Measurements from ENCODE around the gene CDKL1. TPM values are rescaled to one million over a fixed set of nuclear protein-coding genes. Genes with fewer than 3 reads are reported as not detected.

The CDKL1 gene
- total and polyA plus RNA-seq, 2 of the 13 experiments (the other 11 are each of a cell fraction or from before 2014, with no cell fraction given) = 4.4 to 5.1 TPM

DNA sequence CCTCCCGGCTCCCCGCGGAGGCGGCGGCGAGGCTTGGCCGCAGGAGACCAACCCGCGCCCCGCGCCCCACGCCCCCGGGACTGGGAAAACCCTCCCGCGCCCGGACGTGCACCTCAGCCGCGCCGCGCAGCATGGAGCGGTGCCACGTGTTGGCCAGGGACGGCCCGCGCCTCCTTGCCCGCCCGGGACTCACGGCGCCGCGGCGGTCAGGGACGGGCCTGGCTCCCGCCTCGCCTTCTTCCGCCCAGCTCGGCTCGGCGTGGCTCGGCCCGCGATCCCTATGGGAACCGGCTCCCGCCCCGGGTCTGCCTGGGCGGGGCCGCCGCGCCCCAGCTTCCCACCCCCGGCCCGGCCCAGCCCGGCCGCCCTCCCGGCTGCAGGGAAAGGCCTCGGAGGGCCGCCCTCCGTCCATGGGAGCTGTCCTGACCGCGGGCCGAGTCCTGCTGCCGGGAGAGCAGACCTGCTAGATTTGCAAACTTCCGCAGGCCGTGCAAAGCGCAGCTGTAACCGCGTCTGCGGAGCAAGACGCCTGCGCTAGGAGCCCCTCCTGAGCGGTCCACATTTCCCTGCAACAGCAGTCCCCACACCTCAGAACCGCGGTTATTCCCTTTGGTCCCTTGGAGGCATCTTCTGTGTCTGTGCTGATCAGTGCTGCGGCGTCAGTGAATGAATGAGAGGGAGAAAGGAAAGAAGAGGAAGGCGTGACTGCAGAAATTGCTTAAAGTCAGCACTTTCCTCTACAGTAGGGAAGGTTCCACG is at the start of gene CDKL1 (continued):
- TF ChIP-seq, protein P1, sequence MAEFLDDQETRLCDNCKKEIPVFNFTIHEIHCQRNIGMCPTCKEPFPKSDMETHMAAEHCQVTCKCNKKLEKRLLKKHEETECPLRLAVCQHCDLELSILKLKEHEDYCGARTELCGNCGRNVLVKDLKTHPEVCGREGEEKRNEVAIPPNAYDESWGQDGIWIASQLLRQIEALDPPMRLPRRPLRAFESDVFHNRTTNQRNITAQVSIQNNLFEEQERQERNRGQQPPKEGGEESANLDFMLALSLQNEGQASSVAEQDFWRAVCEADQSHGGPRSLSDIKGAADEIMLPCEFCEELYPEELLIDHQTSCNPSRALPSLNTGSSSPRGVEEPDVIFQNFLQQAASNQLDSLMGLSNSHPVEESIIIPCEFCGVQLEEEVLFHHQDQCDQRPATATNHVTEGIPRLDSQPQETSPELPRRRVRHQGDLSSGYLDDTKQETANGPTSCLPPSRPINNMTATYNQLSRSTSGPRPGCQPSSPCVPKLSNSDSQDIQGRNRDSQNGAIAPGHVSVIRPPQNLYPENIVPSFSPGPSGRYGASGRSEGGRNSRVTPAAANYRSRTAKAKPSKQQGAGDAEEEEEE (CRISPR knock-in tag; IDR thresholded peaks at IDR 0.05; ENCODE audit: borderline replicate concordance) = no peak
- TF ChIP-seq, protein P2, sequence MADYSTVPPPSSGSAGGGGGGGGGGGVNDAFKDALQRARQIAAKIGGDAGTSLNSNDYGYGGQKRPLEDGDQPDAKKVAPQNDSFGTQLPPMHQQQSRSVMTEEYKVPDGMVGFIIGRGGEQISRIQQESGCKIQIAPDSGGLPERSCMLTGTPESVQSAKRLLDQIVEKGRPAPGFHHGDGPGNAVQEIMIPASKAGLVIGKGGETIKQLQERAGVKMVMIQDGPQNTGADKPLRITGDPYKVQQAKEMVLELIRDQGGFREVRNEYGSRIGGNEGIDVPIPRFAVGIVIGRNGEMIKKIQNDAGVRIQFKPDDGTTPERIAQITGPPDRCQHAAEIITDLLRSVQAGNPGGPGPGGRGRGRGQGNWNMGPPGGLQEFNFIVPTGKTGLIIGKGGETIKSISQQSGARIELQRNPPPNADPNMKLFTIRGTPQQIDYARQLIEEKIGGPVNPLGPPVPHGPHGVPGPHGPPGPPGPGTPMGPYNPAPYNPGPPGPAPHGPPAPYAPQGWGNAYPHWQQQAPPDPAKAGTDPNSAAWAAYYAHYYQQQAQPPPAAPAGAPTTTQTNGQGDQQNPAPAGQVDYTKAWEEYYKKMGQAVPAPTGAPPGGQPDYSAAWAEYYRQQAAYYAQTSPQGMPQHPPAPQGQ (CRISPR knock-in tag; IDR thresholded peaks at IDR 0.05; ENCODE audit: borderline replicate concordance) = no peak
- TF ChIP-seq, protein P3, sequence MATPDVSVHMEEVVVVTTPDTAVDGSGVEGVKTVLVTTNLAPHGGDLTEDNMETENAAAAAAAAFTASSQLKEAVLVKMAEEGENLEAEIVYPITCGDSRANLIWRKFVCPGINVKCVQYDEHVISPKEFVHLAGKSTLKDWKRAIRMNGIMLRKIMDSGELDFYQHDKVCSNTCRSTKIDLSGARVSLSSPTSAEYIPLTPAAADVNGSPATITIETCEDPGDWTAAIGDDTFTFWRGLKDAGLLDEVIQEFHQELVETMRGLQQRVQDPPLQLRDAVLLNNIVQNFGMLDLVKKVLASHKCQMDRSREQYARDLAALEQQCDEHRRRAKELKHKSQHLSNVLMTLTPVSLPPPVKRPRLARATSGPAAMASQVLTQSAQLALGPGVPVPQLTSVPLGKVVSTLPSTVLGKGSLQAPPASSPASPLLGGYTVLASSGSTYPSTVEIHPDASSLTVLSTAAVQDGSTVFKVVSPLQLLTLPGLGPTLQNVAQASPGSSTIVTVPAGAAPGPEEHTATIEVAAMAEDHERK (CRISPR knock-in tag; IDR thresholded peaks at IDR 0.05; ENCODE audit: low read depth) = no peak
- TF ChIP-seq RNF2 (conservative IDR thresholded peaks at IDR 0.05; ENCODE audit: low read depth) (no peak; the same call in 1 of the 2 replicates), ZNF512 (CRISPR knock-in tag; IDR thresholded peaks at IDR 0.05) (no peak), ZNF367 (CRISPR knock-in tag; IDR thresholded peaks at IDR 0.05; ENCODE audit: borderline replicate concordance) (peak; percentile 75; the same call in 1 of the 2 replicates), ZC3H13 (CRISPR knock-in tag; IDR thresholded peaks at IDR 0.05) (no peak), PHB2 (IDR thresholded peaks at IDR 0.05; ENCODE audit: partially characterized antibody) (no peak), ZNF446 (CRISPR knock-in tag; IDR thresholded peaks at IDR 0.05) (no peak), SNRNP70 (IDR thresholded peaks at IDR 0.05; ENCODE audit: low read depth, low read length) (no peak), PHF8 (CRISPR knock-in tag; IDR thresholded peaks at IDR 0.05) (peak; percentile 70), MEIS1 (CRISPR knock-in tag; IDR thresholded peaks at IDR 0.05; ENCODE audit: borderline replicate concordance) (no peak), ZNF20 (CRISPR knock-in tag; IDR thresholded peaks at IDR 0.05) (no peak)
